HG02642 (cell line): ENCODE measurements around the gene PPP2R3B.
A peak's percentile ranks its signal among the peaks of the same experiment; 100 is the strongest.
"Not testable (repeated sequence)": the region's sequence is repeated elsewhere in the genome, so short reads cannot be mapped to it uniquely, and the experiment has no call there.

Experiments
- ATAC-seq: cut with Tn5 transposase; IDR thresholded peaks from one replicate; pipeline ENCODE4 v1.9.1; 2021; ENCODE audit warnings: mild to moderate bottlenecking; ENCODE audit not compliant: unreplicated experiment, poor library complexity

PPP2R3B gene

DNA sequence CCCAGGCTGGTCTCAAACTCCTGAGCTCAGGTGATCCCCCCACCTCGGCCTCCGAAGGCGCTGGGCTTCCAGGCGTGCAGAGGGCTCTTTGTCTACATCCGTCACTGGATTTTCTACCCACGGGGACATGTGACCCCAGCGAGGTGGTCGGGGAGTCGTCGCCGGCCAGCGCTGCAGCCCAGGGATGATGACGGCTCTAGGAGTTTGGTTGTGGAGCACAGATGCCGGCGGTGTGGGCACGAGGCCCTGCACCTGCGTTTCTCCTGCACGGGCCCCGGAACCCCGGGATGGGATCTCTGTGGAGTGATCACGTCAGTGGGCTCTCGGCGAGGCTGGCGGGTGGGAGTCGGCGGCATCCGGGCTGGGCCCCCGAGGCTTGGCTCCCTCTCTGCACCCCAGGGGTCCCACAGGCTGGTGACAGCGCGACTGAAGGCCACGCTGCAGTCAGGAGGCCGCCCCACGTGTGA, 59.0 kb downstream of the PPP2R3B start:
- no peak for ATAC-seq

DNA sequence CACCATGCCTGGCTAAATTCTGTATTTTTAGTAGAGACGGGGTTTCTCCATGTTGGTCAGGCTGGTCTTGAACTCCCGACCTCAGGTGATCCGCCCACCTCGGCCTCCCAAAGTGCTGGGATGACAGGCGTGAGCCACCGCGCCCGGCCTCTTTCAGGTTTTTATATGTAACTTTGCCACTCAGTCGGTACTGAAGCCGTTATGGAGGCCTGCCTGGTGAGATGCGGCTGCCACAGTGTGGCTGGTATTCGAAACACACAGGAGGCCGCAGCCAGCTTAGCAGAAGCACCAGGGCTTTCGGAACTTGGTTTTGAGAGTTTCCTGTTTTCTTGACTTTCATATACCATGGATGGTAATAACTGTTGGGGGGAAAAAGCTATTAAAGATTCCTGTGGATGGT, 62.0 kb downstream of the PPP2R3B start:
- not testable (repeated sequence) for ATAC-seq

DNA sequence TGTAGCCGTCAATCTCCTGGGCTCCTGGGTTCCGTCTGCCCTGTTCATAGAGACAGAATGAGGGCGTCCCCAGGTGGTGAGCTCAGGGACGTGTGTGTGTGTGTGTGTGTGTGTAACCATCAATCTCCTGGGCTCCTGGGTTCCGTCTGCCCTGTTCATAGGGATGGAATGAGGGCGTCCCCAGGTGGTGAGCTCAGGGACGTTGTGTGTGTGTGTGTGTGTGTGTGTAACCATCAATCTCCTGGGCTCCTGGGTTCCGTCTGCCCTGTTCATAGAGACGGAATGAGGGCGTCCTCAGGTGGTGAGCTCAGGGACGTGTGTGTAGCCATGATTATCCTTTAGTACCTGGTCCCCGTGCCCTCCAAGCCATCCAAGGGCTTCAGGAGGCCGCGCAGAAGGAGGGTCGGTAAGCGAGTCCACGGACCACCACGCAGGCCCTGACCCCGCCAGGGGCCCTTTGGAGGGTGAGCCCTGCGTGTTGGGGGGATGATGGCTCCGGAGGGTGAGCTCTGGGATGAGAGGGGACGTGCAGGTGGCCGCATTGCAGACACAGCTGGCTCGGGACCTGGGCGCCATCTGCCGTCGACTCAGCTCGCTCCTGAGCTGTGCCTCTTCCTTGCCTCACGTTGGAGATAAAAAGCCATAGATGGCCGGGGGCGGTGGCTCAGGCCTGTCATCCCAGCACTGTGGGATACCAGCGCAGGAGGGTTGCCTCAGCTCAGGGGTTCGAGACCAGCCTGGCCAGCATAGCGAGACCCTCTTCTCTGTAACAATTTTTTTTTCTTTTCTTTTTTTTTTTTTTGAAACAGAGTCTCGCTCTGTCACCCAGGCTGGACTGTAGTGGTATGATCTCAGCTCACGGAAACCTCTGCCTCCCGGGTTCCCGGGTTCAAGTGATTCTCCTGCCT, 62.7 kb downstream of the PPP2R3B start:
- ATAC-seq = no peak

DNA sequence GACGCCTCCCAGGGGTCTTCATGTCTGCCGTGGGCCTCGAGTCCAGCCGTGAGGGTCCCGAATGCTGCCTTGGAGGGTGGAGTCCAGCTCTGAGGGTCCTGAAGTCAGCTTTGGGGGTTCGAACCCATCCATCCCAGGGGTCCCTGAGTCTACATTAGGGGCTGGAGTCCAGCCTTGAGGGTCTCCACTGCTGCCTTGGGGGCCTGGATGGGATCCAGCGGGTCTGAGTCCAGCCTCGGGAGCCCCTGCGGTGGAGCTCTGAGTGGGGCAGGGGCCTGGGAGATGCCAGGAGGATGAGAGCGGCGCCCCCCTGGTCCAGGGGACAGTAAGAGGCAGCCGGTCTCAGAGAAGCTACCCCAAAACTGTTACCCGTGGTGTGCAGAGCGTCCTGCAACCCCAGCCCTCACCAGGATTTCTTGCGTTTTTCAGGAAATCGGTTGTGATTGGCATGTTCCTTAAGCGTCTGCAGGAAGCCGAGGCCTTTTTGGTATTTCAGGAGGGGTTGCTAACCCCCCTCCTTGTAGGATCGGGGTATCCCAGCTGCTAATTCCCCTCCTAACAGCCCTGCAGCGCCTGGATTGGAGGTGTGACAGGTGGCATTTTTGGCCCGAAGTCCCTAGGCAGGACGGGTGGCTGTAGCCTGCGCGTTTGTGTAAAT, 66.5 kb downstream of the PPP2R3B start:
- no peak for ATAC-seq

DNA sequence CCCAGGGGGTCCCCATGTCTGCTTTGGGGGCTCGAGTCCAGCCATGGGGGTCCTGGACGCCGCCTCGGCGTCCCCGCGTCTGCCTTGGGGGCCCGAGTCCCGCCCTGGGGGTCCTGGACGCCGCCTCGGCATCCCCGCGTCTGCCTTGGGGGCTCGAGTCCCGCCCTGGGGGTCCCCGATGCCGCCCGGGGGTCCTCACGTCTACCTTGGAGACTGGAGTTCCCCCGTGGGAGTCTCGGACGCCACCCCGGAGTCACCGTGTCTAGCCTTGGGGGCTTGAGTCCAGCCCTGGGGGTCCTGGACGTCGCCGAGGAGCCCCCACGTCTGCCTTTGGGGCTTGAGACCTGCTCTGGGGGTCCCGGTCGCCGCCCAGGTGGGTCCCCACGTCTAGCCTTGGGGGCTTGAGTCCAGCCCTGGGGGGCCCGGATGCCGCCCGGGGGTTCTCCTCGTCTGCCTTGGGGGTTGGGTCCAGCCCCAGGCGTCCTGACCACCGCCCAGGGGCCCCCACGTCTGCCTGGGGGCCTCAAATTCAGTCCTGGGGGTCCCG, 67.1 kb downstream of the PPP2R3B start:
- no peak for ATAC-seq

DNA sequence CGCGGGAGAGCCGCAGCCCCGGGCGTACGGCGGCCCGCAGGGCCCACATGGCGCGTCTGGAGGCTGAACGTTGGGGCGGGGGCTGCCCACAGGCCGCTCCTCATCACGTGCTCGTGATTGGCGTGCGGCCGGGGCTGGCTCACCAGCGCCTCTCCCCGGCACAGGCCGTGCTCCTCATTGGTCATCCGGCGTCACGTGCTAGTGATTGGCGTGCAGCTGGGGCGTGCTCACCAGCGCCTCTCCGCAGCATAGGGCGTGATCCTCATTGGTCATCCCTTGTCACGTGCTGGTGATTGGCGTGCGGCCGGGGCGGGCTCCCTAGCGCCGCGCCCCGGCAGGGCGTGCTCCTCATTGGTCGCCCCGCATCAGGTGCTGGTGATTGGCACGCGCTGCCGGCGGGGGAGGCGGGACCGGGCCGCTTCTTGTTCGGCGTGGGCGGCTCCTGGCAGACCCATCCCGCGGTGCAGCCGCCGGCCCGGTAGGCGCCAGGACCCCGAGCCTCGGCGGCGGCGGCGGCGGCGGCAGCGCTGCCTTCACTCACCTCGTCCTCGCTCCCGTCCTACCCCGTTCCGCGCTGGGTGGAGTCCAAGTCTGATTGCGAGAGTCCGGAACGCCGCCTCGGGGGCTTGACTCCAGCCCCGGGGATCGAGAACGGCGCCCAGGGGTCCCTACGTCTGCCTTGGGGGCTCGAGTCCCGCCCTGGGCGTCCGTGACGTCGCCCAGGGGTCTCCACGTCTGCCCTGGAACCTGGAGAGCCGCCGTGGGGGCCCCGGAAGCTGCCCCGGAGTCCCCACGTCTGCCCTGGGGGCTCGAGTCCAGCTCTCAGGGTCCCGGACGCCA, 67.7 kb downstream of the PPP2R3B start, which contains the start of gene GTPBP6:
GTPBP6 (minus strand) TSS at position 58 of the 840 bp plus-strand sequence; CDS start at position 49, 9 bp downstream.
- peak; percentile 86 for ATAC-seq

DNA sequence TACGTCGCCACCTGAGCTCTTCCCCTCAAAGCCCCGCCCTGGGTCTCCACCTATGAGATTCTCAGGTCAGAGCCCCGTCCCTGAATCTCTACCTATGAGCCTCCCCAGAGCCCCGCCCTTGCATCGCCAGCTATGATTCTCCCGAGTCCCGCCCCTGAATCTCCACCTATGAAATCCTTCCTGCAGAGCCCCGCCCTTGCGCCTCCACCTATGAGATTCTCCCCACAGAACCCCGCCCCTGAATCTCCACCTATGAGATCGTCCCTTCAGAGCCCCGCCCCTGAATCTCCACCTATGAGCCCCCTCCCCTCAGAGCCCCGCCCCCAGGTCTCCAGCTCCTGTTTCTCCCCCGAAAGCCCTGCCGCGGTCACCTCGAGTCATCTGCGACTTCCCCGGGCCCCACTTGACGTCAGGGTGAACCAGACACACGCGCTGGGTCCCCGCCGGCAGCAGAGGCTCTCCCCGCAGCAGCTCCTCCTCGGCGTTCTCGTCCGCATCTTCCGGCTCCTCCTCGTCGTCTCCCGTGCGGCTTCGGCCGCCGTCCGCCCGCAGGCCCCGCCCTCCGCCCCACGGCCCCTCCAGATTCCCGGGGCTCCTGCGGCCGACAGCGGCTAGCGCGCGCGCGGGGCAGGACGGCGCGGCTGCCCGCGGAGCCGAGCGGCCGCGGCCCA, 68.5 kb downstream of the PPP2R3B start:
- peak; percentile 57 for ATAC-seq

DNA sequence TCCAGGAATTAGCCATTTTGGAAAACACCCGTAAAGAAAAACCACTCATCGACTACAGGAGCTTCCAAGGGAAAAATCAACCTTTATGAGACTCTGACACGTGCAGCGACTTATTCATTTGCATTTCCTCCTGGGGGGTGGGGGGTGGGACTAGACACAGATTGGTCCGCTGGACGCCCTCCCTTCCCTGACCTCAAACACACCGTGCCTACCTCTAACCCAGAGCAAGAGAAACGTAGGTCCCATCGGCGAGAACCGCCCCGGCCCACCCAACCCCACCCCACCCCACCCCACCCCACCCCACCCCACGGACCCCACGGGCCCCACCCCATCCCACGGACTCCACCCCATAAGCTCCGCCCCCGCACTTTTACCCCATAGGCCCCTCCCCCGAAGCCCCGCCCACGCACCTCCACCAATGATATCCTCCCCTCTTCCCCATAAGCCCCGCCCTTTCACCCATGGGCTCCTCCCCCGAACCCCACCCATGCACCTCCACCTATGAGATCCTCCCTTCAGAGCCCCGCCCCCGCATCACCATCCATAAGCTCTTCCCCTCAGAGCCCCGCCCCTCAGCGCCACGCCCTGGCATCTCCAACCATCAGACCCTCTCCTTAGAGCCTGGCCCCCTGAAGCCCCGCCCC, 69.2 kb downstream of the PPP2R3B start:
- ATAC-seq = no peak

DNA sequence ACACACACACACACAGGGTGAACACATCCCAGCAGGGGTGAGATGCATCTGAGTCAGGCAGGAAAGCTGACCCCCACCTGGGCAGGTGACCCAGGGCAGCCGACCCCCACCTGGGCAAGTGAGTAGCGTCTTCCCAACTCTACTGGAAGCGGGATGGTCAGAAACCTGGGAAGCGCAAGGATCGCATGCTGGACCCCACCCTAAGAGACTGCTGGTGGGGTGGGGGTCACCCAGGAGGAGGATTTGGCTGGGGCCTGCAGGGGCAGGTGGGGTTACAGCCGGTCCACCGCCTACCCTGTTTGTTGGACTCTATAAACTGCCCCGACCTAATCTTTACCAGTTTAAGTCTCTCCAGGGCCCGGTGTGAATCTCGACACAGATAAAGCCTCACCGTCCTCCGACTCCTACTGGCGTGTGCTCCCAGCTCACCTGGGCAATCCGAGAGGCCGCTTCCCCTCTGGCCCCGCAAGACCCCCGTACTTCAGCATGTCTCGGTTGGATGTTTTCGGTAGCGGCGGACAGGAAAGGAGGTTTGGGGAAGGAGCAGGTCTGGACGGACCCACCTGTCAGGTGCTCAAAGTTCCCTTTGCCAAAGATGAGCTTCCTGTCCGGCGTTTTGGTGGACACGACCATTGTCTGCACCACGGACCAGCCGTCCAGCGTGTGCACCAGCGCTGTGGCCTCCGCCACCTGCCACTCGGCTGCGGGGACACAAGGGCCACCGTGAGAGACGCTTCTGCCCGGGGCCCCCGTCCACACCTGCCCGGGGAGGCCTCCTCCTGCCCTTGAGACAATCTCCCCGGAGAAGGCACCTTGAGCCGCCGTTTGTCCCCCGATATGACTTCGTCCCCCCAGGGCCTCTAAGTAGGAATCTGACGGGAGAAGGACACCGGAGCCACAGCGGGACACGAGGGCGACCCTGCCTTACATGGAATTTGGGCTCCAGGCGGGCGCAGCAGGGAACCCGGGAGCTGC, 70.1 kb downstream of the PPP2R3B start:
- no peak for ATAC-seq

DNA sequence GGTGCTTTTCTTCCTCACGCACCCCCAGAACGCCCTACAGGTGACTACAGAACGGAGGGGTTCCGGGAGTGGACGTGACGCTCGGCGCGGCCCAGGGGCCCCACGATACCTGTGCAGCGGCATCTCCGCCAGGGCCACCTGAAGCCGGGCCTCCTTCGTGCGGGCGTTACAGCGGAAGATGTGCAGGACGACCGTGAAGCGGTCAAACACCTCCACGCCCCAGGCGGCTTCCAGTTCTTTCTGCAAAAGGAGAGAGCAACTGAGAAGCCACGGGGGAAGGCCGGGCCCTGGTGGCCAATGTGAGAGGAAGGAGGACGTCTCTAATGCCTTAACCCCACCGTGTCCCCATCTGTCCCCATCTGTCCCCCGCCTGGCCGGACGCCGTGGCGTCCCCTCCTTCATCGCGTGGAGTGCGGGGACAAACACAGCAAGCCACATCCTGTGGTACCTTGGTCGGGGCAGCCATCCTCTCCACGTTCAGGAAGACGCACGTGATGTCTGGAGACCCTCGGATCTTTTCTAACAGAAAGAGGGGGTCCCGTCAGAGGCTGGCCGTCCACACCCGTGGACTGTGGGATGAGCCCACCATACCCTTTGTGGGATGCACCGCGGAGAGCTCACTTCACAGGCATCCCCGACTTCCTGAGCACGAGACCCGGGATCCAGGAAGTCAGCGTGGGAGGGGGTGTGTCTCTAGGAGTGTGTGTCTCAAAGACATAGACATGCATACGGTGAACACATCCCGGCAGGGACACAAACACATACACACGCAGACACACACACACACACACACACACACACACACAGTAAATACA, 71.7 kb downstream of the PPP2R3B start:
- ATAC-seq = no peak

DNA sequence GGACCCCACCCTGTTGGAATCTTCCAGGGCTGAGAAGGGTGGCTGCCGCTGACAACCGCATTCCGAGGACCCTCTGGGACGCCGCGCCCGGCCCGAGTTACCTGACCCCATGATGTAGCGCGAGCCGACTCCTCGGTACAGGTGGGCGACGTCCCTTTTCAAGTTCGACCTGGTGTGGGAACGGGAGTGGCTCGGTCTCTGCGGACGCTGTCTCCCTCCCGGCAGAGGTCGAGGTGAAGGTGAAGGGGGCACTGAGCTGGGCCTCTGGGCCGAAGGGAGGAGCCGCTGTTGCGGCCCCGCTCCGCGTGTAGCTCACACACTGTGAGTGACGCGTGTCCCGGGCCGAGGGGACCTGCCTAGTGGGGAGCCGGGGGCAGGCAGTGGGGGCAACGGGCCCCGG, 72.7 kb downstream of the PPP2R3B start:
- no peak for ATAC-seq

DNA sequence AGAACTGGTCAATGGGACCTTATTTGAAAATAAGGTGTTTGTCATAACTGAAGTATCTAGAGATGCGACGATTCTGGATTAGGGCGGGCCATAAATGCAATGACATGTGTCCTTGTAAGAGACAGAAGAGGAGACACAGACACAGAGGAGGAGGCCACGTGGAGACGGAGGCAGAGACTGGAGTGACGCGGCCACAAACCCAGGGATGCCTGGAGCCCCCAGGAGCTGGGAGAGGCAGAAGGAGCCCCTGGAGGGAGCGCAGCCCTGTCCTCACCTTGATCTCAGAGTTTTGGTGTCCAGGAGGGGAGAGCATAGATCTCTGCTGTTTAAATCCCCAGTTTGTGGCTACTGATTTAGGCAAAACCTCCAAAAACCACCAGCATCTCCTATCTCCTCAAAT, 73.2 kb downstream of the PPP2R3B start:
- no peak for ATAC-seq

DNA sequence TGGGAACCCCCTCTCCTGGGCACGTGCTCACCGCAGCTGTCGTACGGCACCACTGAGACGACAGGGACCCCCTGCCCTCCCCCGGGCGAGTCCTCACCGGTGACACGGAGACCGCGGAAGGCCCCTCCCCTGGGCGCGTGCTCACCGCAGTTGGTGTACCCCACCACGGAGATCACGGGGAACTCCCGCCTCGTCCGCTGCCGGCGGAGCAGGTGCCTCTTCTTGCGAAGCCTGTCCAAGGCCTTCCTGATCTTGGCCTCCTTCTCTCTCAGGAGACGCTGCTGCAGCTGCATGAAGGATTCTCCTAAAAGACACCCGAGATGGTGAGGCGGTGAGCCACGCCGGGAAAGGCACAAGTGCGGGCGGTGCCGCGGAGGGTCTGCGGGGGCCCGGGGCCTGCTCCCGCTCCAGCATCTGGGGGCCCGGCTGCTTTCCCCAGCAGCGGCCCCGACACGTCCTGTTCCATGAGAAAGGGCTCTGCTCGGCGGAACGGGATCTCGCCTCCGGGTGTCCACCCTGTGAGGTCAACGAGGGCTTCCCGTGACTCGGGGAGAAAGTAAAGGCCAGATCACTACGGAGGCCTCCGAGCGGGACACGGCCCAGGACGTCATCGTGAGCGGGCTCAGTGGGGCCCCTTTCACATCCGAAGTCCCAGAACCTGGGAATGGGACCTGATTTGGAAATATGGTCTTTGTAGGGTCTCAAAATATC, 73.9 kb downstream of the PPP2R3B start:
- ATAC-seq = no peak

DNA sequence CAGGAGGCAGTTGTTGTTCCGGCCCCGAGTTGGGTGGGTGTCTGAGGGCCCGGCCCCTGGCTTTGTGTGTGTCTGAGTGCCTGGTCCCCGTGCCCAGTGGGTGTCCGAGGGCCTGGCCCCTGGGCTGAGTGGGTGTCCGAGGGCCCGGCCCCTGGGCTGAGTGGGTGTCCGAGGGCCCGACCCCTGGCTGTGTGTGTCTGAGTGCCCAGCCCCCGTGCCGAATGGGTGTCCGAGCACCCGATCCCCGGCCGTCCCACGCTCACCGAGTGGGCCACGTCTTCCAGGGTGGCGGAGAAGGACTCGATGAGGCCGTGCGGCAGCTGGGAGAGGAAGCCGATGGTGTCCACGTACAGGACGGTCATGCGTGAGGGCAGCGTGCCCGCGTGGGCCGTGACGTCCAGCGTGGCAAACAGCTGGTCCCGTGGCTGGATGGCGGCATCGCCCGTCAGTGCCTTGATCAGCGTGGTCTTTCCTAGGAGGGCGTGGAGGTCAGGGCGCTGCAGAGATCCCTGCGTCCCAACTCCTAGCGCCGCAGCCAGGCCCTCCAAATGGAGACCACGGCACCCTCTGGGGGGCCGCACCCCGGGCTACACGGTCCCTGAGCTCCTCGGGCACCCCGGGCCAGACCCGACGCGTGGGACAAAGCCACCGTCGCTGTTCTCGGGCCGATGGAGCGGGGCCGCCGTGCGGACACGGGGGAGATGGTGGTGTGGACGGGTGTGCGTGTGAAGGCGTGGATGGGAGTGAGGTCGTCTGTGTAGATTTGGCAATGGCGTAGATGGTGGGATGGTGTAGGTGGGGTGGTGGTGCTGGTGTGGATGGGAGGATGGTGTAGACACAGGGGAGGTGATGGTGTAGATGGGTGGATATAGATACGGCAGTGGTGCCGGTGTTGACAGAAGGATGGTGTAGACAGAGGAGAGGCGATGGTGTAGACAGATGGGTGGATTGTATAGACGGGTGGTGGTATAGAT, 75.3 kb downstream of the PPP2R3B start:
- no peak for ATAC-seq

DNA sequence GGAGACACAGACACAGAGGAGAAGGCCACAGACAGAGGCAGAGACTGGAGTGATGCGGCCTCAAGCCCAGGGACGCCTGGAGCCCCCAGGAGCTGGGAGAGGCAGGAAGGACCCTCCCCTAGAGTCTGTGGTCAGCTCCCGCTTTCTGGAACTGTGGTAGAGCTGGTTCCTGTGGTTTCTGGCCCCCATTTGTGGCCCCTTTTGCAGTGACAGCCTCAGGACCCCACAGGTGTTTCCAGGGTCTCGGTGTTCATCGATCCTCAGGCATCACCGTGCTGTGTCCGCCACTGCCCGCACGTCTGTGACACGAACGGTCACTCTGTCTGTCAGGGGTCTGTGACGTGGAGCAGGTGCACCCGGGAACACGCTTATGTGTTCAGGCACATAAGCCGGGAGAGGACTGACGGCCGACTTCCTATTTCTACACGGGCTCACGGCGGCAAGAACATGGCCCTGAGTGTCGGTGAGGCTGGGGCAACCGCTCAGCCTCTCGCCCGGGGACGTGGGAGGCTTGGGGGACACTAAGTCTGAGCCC, 76.0 kb downstream of the PPP2R3B start:
- ATAC-seq = no peak
